HG03575 (cell line): ENCODE results near the gene GADL1.

Experiments
- ATAC-seq: cut with Tn5 transposase; IDR thresholded peaks from one replicate; pipeline ENCODE4 v1.9.1; 2021; ENCODE audit not compliant: unreplicated experiment, insufficient number of reproducible peaks, low FRiP score; ENCODE audit errors: extremely low read depth

Gene GADL1

DNA sequence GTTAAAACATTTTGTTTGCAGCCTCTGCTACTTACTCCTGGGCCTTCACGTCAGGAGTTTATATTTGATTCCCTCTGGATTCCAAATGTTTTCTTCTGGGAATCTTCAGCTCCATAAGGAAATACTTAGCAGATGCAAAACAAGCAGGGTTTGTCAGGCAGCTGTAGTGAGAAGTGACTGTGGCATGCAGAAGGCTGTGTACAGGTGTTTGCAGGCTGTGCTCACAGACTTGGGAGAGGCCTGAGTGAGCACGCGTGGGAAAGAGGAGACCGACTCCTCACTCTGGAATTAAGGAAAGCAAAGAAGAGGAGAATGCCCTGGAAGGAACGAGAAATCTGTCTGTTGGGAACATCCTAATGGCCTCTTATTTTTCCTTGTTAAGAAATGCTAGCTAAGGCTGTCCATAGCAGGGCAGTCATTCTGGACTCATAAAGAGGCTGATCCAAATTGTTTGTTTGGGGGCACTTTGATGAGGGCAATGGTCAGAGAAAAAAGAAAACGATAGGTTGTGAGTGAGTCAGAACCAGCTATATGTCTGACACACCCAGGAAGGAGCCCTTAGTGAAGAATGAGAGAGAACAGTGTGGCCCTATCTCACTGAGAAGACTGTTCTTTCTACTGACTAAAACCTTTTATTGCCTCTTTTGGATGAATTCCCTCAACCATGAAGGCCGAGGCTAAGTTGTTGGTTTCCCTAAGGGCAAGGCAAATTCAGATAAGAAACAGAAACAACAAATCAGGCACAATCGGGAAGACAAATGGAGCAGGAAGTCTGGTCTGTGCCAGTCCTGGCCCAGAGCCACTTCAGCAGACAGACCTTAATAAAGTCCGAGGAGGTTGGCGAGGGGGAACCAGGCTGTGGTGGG, 205.5 kb downstream of the GADL1 start:
- no peak for ATAC-seq

- no peak for ATAC-seq
These were observed 206.4 kb downstream of the GADL1 start for GRCh38 chr3:30687930-30688570.

DNA sequence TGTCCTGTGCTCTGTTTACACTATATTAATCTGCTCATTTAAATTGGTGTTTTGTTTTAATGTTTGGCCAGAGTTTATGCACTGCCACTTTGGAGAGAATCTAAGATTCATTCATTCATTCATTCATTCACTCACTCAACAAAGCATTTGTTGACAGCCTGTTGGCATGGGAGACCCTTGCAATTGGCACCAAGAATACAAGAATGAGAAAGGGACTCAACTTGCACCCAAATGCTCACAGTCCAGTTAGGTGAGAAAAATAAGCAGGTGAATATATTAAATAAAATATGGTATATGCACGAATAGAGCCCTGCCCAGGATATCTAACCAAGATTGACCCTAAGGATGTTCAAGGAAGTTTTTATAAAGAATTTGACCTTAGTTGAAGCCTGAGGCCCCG, 207.7 kb downstream of the GADL1 start:
- ATAC-seq: no peak

GRCh38 chr3:30686176-30686575, 208.3 kb downstream of the GADL1 start:
- no peak for ATAC-seq

GRCh38 chr3:30685267-30685667, 209.2 kb downstream of the GADL1 start:
- no peak for ATAC-seq

DNA sequence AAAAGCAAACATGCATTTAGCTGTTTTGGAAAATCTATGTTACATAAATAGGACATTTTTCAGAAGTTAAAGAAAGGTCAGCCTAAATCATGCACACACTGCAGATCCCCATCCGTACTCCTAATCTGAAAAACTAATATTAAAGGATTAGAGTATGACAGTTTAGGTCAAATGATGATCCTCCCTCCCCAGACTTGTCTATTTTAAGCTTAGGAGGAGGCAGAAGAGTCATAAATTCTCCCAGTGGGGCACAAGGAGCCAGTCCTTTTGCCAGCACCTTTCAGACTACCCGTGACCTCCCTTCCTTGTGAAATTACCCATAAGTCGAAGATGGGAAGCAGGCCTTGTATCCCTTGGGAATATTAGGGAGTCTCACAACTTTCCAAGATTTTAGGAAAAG, 210.1 kb downstream of the GADL1 start:
- ATAC-seq: no peak

GRCh38 chr3:30683769-30684168, 210.7 kb downstream of the GADL1 start:
- ATAC-seq: no peak

DNA sequence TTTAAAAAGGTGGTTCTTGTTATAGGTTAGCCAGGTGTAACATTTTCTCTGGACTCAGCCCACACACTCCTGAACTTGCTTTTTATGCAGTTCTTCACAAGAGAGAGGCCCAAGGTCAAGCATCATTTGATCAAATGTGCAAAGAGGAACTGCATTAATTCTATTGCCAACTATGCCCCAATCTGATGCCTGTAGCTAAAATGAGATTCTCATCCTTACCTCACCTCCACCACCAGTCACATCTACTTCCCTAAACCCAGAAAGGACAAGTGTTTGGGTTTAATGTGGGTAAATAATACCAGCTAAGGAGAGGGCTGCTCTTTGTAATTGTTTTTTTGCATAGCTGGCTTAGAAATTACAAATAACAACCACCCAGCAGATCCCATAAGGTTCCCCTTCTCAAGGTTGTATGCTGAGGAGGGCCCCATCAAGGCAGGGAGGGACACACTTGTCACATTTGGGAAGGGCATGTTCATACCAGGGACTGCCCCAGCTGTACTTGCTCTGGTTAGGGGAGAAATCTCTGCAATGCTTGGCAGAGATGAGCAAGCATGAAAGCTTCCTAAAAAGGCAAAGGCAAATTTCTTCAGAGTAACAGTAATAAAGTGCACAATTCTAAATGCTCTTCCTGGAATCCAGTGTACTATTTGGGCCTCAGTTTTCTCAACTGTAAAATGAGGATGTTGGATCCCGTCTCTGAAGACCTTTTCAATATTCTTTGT, 211.9 kb downstream of the GADL1 start:
- no peak for ATAC-seq

GRCh38 chr3:30681649-30682211, 212.7 kb downstream of the GADL1 start:
- no peak for ATAC-seq

- ATAC-seq: no peak
These were observed 213.4 kb downstream of the GADL1 start for GRCh38 chr3:30680789-30681648.

DNA sequence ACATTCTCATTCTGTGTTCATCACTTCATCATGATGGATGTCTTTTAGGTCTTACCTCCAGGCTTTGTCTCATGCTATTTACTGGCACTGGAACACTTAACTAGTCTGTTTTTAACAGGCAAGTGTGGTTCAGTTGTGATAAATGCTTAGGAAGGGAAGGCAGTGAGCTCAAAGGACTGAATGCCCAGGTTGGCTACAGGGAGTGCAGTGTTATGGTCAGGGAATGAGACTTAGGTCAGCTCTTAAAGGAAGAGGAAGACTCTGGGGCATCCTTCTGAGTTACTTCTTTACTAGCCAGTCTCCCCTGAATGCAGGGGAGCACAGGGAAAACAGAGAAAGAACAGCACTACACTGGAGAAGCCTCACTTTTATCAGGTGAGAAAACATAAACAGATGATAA, 215.4 kb downstream of the GADL1 start:
- ATAC-seq: no peak

- ATAC-seq: no peak
These were observed 217.1 kb downstream of the GADL1 start for GRCh38 chr3:30677347-30677685.

DNA sequence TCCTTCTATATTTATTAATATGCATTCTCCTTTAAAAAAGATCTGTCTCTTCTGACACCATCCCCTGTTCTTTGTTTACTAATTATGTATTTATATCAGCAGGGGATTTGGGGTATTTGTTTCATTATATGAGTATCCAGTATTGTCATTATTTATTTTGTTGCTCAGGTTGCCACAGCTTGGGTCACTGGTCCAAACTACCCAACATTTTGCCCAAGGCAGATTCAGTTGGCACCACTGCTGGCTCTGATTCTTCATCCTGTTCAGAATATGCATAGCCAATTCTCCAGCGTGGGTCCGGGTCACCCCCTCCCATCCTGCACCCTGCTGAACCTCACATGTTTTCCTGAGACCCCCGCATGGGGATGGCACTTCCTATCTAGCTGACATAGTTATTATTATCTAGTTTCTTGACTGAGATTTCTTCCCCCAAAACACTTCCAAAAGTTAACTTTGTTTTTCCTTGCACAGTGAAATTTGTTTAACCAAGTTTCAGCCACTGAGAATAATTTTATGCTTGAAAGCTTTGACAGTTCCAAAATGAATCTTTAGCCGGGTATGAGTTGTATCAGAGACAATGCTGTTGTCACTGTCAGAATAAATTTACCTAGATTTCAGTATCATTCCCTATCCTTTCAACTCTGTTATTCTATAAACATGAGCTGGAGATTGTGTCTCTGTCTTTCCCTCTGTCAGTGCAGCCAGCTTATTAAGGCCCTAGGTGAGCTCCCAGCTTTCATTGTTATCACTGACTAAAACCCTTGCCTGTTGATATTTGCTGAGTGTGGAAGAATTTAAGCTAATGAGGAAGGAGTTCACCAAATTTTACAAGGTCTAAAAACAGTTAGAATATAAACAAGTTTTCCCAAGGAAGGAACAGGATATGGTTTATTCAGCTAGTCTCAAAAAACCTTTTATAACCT, 217.8 kb downstream of the GADL1 start:
- ATAC-seq: no peak
